GM12878 (cell line): ENCODE data around the gene RETREG2. TPM values are rescaled to one million over a fixed set of nuclear protein-coding genes. Genes with fewer than 3 reads are reported as not detected.

ENCODE experiments used
- ATAC-seq: fragments of 200-7000 bp; cut with Tn5 transposase; 3 replicates; pipeline ENCODE4 v1.9.1; 2020; ENCODE audit warnings: mild to moderate bottlenecking, moderate library complexity
- BruUV-seq: library from RNA; stranded (reverse); fragments of 400-500 nt; replicated peaks from 2 replicates; lab custom pipeline; 2021; lab: Mats Ljungman, UMichigan
- CTCF ChIA-PET: fragments of 300-600 bp; sonication (Branson Sonifier 250); formaldehyde crosslinking; extraction: SDS; loops from one replicate; lab custom pipeline; 2021; ENCODE audit warnings: inconsistent platforms; lab: Yijun Ruan, JAX
- POLR2A ChIA-PET: fragments of 350-600 bp; formaldehyde crosslinking; extraction: SDS; loops from one replicate; lab custom pipeline; 2021; ENCODE audit warnings: inconsistent platforms; lab: Charles Lee
- RAD21 ChIA-PET: fragments of 300-600 bp; sonication (Branson Sonifier 250); formaldehyde crosslinking; loops from one replicate; lab custom pipeline; 2023; ENCODE audit warnings: antibody characterized with exemption; ENCODE audit not compliant: unreplicated experiment; lab: Charles Lee
- SMC1A ChIA-PET: fragments of 300-600 bp; sonication (Branson Sonifier 250); formaldehyde crosslinking; loops from one replicate; lab custom pipeline; 2023; ENCODE audit not compliant: unreplicated experiment, uncharacterized antibody; lab: Charles Lee
- DNase-seq: peaks from one replicate; pipeline ENCODE4 v3.0.0-alpha.2; 2011; ENCODE audit warnings: low read depth, low spot score
- FAIRE-seq: peaks from 3 replicates; lab custom pipeline; 2011; peaks lifted over from hg19 to GRCh38; lab: Jason Lieb, UNC
- H2AFZ ChIP-seq: 2 replicates; pipeline ENCODE4 v1.6.0; 2011; ENCODE audit warnings: low read depth, low read length, control low read depth; ENCODE audit not compliant: control insufficient read depth
- H3K27ac ChIP-seq: 2 replicates; pipeline ENCODE4 v1.5.1; 2011; ENCODE audit warnings: control low read depth; ENCODE audit not compliant: control insufficient read depth, insufficient read depth
- H3K27me3 ChIP-seq, 2 experiments: replicated peaks in 1 of 2; 2 replicates each; pipeline versions ENCODE4 v1.6.0 to v1.6.1; 2011; ENCODE audit warnings: low read length in 1 of 2; ENCODE audit not compliant: control insufficient read depth in 2 of 2, insufficient read depth in 2 of 2
- H3K36me3 ChIP-seq, 2 experiments: 2 replicates each; pipeline ENCODE4 v1.5.1; 2011; ENCODE audit warnings: low read length in 1 of 2; ENCODE audit not compliant: control insufficient read depth in 2 of 2, insufficient read depth in 2 of 2
- H3K4me1 ChIP-seq: 2 replicates; pipeline ENCODE4 v1.6.1; 2011; ENCODE audit warnings: mild to moderate bottlenecking, low read length, moderate library complexity, mixed read lengths; ENCODE audit not compliant: control insufficient read depth, insufficient read depth
- H3K4me2 ChIP-seq: 2 replicates; pipeline ENCODE4 v1.6.0; 2011; ENCODE audit warnings: control low read depth; ENCODE audit not compliant: control insufficient read depth, insufficient read depth
- H3K4me3 ChIP-seq: fragments of 200-600 bp; sonication (generic); 2 replicates; pipeline ENCODE4 v1.5.1; 2016
- H3K79me2 ChIP-seq: 2 replicates; pipeline ENCODE4 v1.6.0; 2011; ENCODE audit warnings: low read length; ENCODE audit not compliant: control insufficient read depth, insufficient read depth
- H3K9ac ChIP-seq: 2 replicates; pipeline ENCODE4 v1.8.0; 2011; ENCODE audit warnings: low read length, control low read depth, mixed read lengths; ENCODE audit not compliant: control insufficient read depth, insufficient read depth
- H3K9me3 ChIP-seq: replicated peaks from 3 replicates; pipeline ENCODE4 v1.5.1; 2011; ENCODE audit warnings: mild to moderate bottlenecking, low read length; ENCODE audit not compliant: control insufficient read depth, insufficient read depth
- H4K20me1 ChIP-seq: 2 replicates; pipeline ENCODE4 v1.6.0; 2011; ENCODE audit not compliant: control insufficient read depth, insufficient read depth
- BACH1 ChIP-seq: fragments of 450-650 bp; IDR thresholded peaks from 2 replicates; pipeline ENCODE4 v1.6.1; 2017; ENCODE audit warnings: mild to moderate bottlenecking, borderline replicate concordance
- BCL11A ChIP-seq: IDR thresholded peaks from 2 replicates; pipeline ENCODE4 v1.6.1; 2011; ENCODE audit warnings: low read depth, low read length
- CBX5 ChIP-seq: sonication (generic); IDR thresholded peaks from 2 replicates; pipeline ENCODE4 v1.6.1; 2016; ENCODE audit warnings: low read depth, moderate library complexity, mild to moderate bottlenecking, inconsistent platforms
- CEBPB ChIP-seq, 2 experiments: fragments of 150-350 bp in 1 of 2; IDR thresholded peaks; 2 replicates each; pipeline ENCODE4 v1.6.1; 2012 to 2014; ENCODE audit warnings: low read depth in 2 of 2, low read length in 2 of 2, borderline replicate concordance in 1 of 2, inconsistent platforms in 1 of 2
- CHD4 ChIP-seq: fragments of 200-600 bp; sonication (generic); IDR thresholded peaks from 2 replicates; pipeline ENCODE4 v1.6.1; 2016; ENCODE audit warnings: mild to moderate bottlenecking
- ETV6 ChIP-seq, 2 experiments: fragments of 450-650 bp in 1 of 2; IDR thresholded peaks in 1 of 2; conservative IDR thresholded peaks in 1 of 2; 2 replicates each; pipeline ENCODE4 v1.6.1; 2014; ENCODE audit warnings: antibody characterized with exemption in 1 of 2, borderline replicate concordance in 1 of 2, low read depth in 1 of 2, mild to moderate bottlenecking in 1 of 2, moderate library complexity in 1 of 2
- GABPA ChIP-seq: IDR thresholded peaks from 2 replicates; pipeline ENCODE4 v1.6.1; 2014; ENCODE audit warnings: antibody characterized with exemption, low read depth, mild to moderate bottlenecking, inconsistent platforms
- HCFC1 ChIP-seq: fragments of 150-350 bp; IDR thresholded peaks from 2 replicates; pipeline ENCODE4 v1.6.1; 2014; ENCODE audit warnings: low read length
- MTA2 ChIP-seq: fragments of 450-650 bp; IDR thresholded peaks from 2 replicates; pipeline ENCODE4 v1.6.1; 2016; ENCODE audit warnings: low read depth, mild to moderate bottlenecking, moderate library complexity
- NFXL1 ChIP-seq: fragments of 450-650 bp; IDR thresholded peaks from 2 replicates; pipeline ENCODE4 v1.6.1; 2017; ENCODE audit warnings: antibody characterized with exemption, mild to moderate bottlenecking, borderline replicate concordance
- PAX5 ChIP-seq: IDR thresholded peaks from 2 replicates; pipeline ENCODE4 v1.6.1; 2011; ENCODE audit warnings: low read depth, low read length, borderline replicate concordance
- RAD21 ChIP-seq: IDR thresholded peaks from 2 replicates; pipeline ENCODE4 v1.6.1; 2011; ENCODE audit warnings: mild to moderate bottlenecking, low read depth, low read length, moderate library complexity; ENCODE audit not compliant: insufficient read depth
- SMC3 ChIP-seq: IDR thresholded peaks from 2 replicates; pipeline ENCODE4 v1.6.1; 2011; ENCODE audit warnings: low read length, improper control_type of control experiment, borderline replicate concordance
- SREBF1 ChIP-seq: IDR thresholded peaks from 2 replicates; pipeline ENCODE4 v1.6.1; 2012; ENCODE audit warnings: mild to moderate bottlenecking, low read length
- ZBTB33 ChIP-seq: fragments of 450-650 bp; IDR thresholded peaks from 2 replicates; pipeline ENCODE4 v1.6.1; 2017; ENCODE audit warnings: mild to moderate bottlenecking
- ZNF217 ChIP-seq: fragments of 450-650 bp; IDR thresholded peaks from 2 replicates; pipeline ENCODE4 v1.6.1; 2017; ENCODE audit warnings: antibody characterized with exemption, mild to moderate bottlenecking
- ZNF384 ChIP-seq: IDR thresholded peaks from 2 replicates; pipeline ENCODE4 v1.6.1; 2012; ENCODE audit warnings: low read depth, mild to moderate bottlenecking, low read length, improper control_type of control experiment, borderline replicate concordance
- ZNF622 ChIP-seq: fragments of 450-650 bp; IDR thresholded peaks from 2 replicates; pipeline ENCODE4 v1.6.1; 2017; ENCODE audit warnings: mild to moderate bottlenecking, inconsistent platforms
- ZZZ3 ChIP-seq: IDR thresholded peaks from 2 replicates; pipeline ENCODE4 v1.6.1; 2011; ENCODE audit warnings: low read depth; ENCODE audit not compliant: control insufficient read depth, insufficient read length
- WGBS: methylation state at CpG from one replicate; pipeline ENCODE4 v1.1.6; 2016; ENCODE audit warnings: low lambda C conversion rate; ENCODE audit not compliant: insufficient replicate concordance, insufficient coverage; ENCODE audit errors: missing lambda C conversion rate; 5-methylcytosine and 5-hydroxymethylcytosine counted together
- in situ Hi-C: fragments of 300-500 bp; cut with MboI; formaldehyde crosslinking; loops from 9 replicates; pipeline ENCODE4 v1.14.3; 2018; ENCODE audit warnings: mixed read lengths
- intact Hi-C: fragments of 100-400 bp; cut with micrococcal nuclease; formaldehyde crosslinking; loops from one replicate; pipeline ENCODE4 v1.14.2; 2022; ENCODE audit not compliant: unreplicated experiment
- polyA plus RNA-seq, 11 experiments: library from polyadenylated mRNA; depleted of rRNA in 4 of 11; unstranded in 6 of 11; stranded (reverse) in 5 of 11; fragments of >200 nt; fragmentation: Nextera tagmentation in 4 of 11; fragmentation: Illumina TruSeq in 1 of 11; extraction: Ambion mirVana in 4 of 11; extraction: Trizol in 1 of 11; gene quantifications; 1 replicate in 1 of 11; 2 replicates in 10 of 11; pipeline versions ENCODE4 v1.2.1 to v1.2.3, GENCODE V29; 2011 to 2016; ENCODE audit warnings: inconsistent platforms in 2 of 11, missing spikeins in 2 of 11, low read depth in 1 of 11
- total RNA-seq, 4 experiments: library from RNA; depleted of rRNA in 3 of 4; stranded (reverse); fragments of >200 nt in 3 of 4; fragmentation: Illumina TruSeq in 1 of 4; extraction: Trizol in 1 of 4; gene quantifications; 2 replicates each; pipeline versions ENCODE4 v1.2.1 to v1.2.3, GENCODE V29; 2013 to 2021
- TF ChIP-seq, protein P1 (sequence below): fragments of 450-650 bp; IDR thresholded peaks from 2 replicates; pipeline ENCODE4 v1.6.1; 2014; ENCODE audit warnings: mild to moderate bottlenecking
- TF ChIP-seq, protein P2 (sequence below): IDR thresholded peaks from 2 replicates; pipeline ENCODE4 v1.6.1; 2012; ENCODE audit warnings: low read depth, low read length, improper control_type of control experiment

RETREG2 gene
- total and polyA plus RNA-seq, 10 of the 15 experiments (the other 5 are each of a cell fraction or from before 2014, with no cell fraction given): 10.1 to 72.0 (median 28.3) TPM

GRCh38 chr2:219223831-219224610 lies 45.9 kb downstream of the RETREG2 start (continued):
- TF ChIP-seq SMC3: no peak
- TF ChIP-seq ZBTB33: no peak
- TF ChIP-seq ZNF622: no peak
- TF ChIP-seq, protein P1, sequence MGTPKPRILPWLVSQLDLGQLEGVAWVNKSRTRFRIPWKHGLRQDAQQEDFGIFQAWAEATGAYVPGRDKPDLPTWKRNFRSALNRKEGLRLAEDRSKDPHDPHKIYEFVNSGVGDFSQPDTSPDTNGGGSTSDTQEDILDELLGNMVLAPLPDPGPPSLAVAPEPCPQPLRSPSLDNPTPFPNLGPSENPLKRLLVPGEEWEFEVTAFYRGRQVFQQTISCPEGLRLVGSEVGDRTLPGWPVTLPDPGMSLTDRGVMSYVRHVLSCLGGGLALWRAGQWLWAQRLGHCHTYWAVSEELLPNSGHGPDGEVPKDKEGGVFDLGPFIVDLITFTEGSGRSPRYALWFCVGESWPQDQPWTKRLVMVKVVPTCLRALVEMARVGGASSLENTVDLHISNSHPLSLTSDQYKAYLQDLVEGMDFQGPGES: no peak
- no peak for TF ChIP-seq HCFC1
- TF ChIP-seq, protein P2, sequence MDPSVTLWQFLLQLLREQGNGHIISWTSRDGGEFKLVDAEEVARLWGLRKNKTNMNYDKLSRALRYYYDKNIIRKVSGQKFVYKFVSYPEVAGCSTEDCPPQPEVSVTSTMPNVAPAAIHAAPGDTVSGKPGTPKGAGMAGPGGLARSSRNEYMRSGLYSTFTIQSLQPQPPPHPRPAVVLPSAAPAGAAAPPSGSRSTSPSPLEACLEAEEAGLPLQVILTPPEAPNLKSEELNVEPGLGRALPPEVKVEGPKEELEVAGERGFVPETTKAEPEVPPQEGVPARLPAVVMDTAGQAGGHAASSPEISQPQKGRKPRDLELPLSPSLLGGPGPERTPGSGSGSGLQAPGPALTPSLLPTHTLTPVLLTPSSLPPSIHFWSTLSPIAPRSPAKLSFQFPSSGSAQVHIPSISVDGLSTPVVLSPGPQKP: no peak
- no peak for TF ChIP-seq RAD21
- TF ChIP-seq, all 136 proteins: peak for 0

DNA sequence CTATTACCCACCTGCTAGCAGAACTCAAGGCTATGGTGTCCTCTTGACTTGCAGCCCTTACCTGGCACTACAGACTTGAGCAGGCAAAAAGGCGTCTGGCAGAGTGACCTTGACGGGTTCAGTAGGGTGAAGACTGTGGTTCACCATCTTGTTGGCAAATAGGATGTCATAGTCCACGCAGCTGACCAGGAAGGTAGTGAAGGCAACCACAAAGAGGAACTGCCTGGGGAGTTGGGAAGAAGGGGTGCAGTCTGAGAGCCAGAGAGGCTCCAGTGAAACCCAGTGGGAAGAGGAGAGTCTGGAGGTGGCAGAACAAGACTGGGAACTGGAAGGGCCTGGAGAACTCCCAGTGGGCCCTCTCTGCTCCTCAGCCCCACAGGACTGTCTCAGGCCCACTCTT lies 47.3 kb downstream of the RETREG2 start:
- CTCF ChIA-PET: interaction anchor here (0.6 kb wide), 1 partner anchor 13 kb away, joined by 3 read pairs; no protein-coding TSS in a partner anchor
- intact Hi-C loops: no loop called here
- RAD21 ChIA-PET: no interaction called here
- TF ChIP-seq SREBF1 (no peak), ZZZ3 (no peak), GABPA (no peak), ZNF384 (no peak), CEBPB (IDR thresholded peaks at IDR 0.05; ENCODE audit: borderline replicate concordance in 1 of 2, low read depth in 2 of 2, low read length in 2 of 2) (no peak), PAX5 (no peak), CBX5 (no peak), CHD4 (no peak), MTA2 (no peak), ETV6 (conservative IDR thresholded peaks at IDR 0.05 in 1 of 2, IDR thresholded peaks at IDR 0.05 in 1 of 2; ENCODE audit: borderline replicate concordance in 1 of 2, low read depth in 1 of 2) (no peak), BACH1 (no peak), ZNF217 (no peak), NFXL1 (no peak), BCL11A (no peak)

More for the DNA sequence above, 47.3 kb downstream of the RETREG2 start:
- DNase-seq: no peak
- H3K4me1 ChIP-seq: peaks cover 15% of the 10 kb centered on the region
- no peak overlapping the region for H2AFZ ChIP-seq
- H3K4me2 ChIP-seq: no peak overlapping the region
- in situ Hi-C loops: no loop called here
- ChIA-PET SMC1A (no interaction called here), POLR2A (no interaction called here)
- H3K9me3 ChIP-seq: no peaks in the 10 kb centered on the region
- 52% methylated on average over 3 of the region's 3 CpGs for WGBS
- no peaks in the 10 kb centered on the region for H4K20me1 ChIP-seq
- peaks cover 25% of the 10 kb centered on the region for H3K79me2 ChIP-seq
- H3K27me3 ChIP-seq: no peaks in the 10 kb centered on the region
- no peak for FAIRE-seq
- peaks cover 13 to 23% of the 10 kb centered on the region in 2 experiments for H3K36me3 ChIP-seq
- H3K27ac ChIP-seq: no peak overlapping the region
- no peak overlapping the region for H3K9ac ChIP-seq
- H3K4me3 ChIP-seq: no peak overlapping the region
- no TSS peak for BruUV-seq
- no peak for ATAC-seq
